ENCODE data around the gene MEFV.

DNA sequence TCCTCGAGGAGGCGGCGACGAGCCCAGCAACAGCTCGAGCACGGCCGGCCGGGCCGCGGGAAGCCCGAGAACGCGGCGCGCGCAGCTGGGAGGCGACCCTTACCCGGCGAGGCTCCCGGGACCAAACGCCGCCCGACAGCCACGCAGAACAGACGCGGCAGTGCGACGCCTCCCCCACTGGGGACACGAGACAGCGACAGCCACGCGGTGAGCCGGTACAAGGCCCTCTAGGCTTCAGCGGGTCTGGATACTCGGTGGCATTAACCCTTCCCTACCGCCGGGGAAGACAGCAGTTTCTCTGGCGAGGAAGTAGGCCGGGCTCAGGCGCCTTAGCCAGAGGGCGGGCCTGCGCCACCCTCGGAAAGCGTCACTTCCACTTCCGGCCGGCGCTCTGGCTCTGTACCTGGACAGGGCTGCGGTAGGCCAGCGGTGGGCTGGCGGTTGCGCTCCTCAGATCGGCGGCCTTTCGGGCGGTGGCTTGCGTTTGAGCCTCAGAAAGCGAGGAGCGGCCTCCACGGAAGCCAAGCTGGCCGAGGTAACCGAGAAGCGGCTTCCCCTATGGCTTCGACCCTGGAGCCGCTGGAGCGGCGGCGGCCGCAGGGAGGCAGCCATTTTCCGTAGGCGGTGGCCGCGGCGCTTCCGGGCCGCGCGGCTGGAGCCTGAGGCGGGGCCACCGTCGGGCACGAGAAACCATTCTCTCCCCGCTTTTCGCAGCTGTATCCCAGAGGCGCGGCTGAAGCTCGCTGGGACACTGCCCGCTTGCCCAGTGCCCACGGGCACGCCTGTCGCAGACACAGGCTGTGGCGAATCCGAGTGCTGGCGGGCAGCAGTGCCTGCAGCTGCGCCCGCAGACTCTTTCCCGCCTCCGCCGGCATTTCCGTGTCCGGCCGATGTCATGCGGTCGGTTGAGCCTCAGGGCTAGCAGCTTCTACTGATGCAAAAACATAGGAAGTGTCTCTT lies 49.0 kb upstream of the MEFV start, which contains the start of the genes TIGD7 and ZNF75A:
- TF ChIP-seq, protein P1, sequence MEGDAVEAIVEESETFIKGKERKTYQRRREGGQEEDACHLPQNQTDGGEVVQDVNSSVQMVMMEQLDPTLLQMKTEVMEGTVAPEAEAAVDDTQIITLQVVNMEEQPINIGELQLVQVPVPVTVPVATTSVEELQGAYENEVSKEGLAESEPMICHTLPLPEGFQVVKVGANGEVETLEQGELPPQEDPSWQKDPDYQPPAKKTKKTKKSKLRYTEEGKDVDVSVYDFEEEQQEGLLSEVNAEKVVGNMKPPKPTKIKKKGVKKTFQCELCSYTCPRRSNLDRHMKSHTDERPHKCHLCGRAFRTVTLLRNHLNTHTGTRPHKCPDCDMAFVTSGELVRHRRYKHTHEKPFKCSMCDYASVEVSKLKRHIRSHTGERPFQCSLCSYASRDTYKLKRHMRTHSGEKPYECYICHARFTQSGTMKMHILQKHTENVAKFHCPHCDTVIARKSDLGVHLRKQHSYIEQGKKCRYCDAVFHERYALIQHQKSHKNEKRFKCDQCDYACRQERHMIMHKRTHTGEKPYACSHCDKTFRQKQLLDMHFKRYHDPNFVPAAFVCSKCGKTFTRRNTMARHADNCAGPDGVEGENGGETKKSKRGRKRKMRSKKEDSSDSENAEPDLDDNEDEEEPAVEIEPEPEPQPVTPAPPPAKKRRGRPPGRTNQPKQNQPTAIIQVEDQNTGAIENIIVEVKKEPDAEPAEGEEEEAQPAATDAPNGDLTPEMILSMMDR (conservative IDR thresholded peaks at IDR 0.05 in 1 of 2, IDR thresholded peaks at IDR 0.05 in 1 of 2; ENCODE audit: extremely low read depth in 1 of 2, insufficient read depth in 1 of 2, low read depth in 1 of 2, low read length in 2 of 2) = peak in 1 of 2 donors; percentile 17
- no peak for TF ChIP-seq EZH2 (IDR thresholded peaks at IDR 0.05; ENCODE audit: borderline replicate concordance, low read length)
